OCI-LY1 (cell line): ENCODE measurements around the gene GATA3.

Source experiments
- CTCF ChIP-seq: fragments of 200-600 bp; sonication (generic), shearing (Covaris generic); IDR thresholded peaks from 2 replicates; pipeline ENCODE4 v1.5.1; 2017; ENCODE audit warnings: mild to moderate bottlenecking, antibody characterized with exemption, low read length, moderate library complexity, mixed read lengths
- EZH2 ChIP-seq: fragments of 200-600 bp; sonication (generic), shearing (Covaris generic); IDR thresholded peaks from 2 replicates; pipeline ENCODE4 v1.8.0; 2017; ENCODE audit warnings: borderline replicate concordance, mixed run types, mild to moderate bottlenecking, antibody characterized with exemption, low read length, moderate library complexity, mixed read lengths

- TF ChIP-seq CTCF (no peak), EZH2 (no peak)
Measured at GRCh38 chr10:8035006-8035640, 19.4 kb upstream of the GATA3 start.
